Esophagus muscularis mucosa (tissue), 4 donors: Measurements from ENCODE around the gene EBF3. TPM values are rescaled to one million over a fixed set of nuclear protein-coding genes. Genes with fewer than 3 reads are reported as not detected.

ENCODE experiments used
- DNase-seq: peaks from one replicate; pipeline ENCODE4 v3.0.0-alpha.2; 2017; ENCODE audit errors: extremely low spot score
- H3K27ac ChIP-seq, 4 donors: fragments of 200-600 bp; sonication (generic); replicated peaks in 1 of 4; 1 replicate in 3 of 4; 2 replicates in 1 of 4; pipeline ENCODE4 v1.5.1; 2016 to 2019; ENCODE audit warnings: mild to moderate bottlenecking in 1 of 4
- H3K27me3 ChIP-seq, 4 donors: fragments of 200-600 bp; sonication (generic); one replicate each; pipeline versions ENCODE4 v1.5.1 to v1.6.0; 2016 to 2019
- H3K36me3 ChIP-seq, 4 donors: fragments of 200-600 bp; sonication (generic); one replicate each; pipeline ENCODE4 v1.5.1; 2016 to 2019
- H3K4me1 ChIP-seq, 4 donors: fragments of 200-600 bp; sonication (generic); one replicate each; pipeline ENCODE4 v1.5.1; 2016 to 2019
- H3K4me3 ChIP-seq, 4 donors: fragments of 200-600 bp; sonication (generic); 1 replicate in 2 of 4; 2 replicates in 2 of 4; pipeline ENCODE4 v1.5.1; 2016 to 2019; ENCODE audit warnings: mild to moderate bottlenecking in 4 of 4, moderate library complexity in 1 of 4
- H3K9me3 ChIP-seq, 4 donors: fragments of 200-600 bp; sonication (generic); 1 replicate in 3 of 4; 2 replicates in 1 of 4; pipeline ENCODE4 v1.5.1; 2016 to 2019
- EP300 ChIP-seq: sonication (generic); formaldehyde crosslinking; IDR thresholded peaks from one replicate; pipeline ENCODE4 v1.6.1; 2017; ENCODE audit warnings: antibody characterized with exemption
- POLR2A ChIP-seq: fragments of 450-650 bp; IDR thresholded peaks from one replicate; pipeline ENCODE4 v1.6.1; 2017; ENCODE audit warnings: antibody characterized with exemption, moderate library complexity, mild to moderate bottlenecking, low read depth
- POLR2AphosphoS5 ChIP-seq, 2 donors: sonication (generic); formaldehyde crosslinking; IDR thresholded peaks; one replicate each; pipeline ENCODE4 v1.6.1; 2017; ENCODE audit warnings: antibody characterized with exemption in 2 of 2
- WGBS: methylation state at CpG from one replicate; pipeline ENCODE4 v1.1.5; 2018; 5-methylcytosine and 5-hydroxymethylcytosine counted together
- intact Hi-C: fragments of 100-400 bp; cut with DNase I; formaldehyde crosslinking; loops from one replicate; pipeline ENCODE4 v1.15.1; 2023
- total RNA-seq, 4 donors: library from RNA; depleted of rRNA; stranded (reverse); fragments of >200 nt; gene quantifications; one replicate each; pipeline versions ENCODE4 v1.1.0 to v1.2.1, GENCODE V29; 2016
- TF ChIP-seq, protein P1 (sequence below), 3 experiments: fragments of 200-600 bp in 2 of 3; fragments of 450-650 bp in 1 of 3; sonication (generic) in 2 of 3; IDR thresholded peaks; one replicate each; pipeline ENCODE4 v1.5.1; 2017 to 2019; ENCODE audit warnings: antibody characterized with exemption in 3 of 3, mild to moderate bottlenecking in 2 of 3, moderate library complexity in 1 of 3

The EBF3 gene, protein sequence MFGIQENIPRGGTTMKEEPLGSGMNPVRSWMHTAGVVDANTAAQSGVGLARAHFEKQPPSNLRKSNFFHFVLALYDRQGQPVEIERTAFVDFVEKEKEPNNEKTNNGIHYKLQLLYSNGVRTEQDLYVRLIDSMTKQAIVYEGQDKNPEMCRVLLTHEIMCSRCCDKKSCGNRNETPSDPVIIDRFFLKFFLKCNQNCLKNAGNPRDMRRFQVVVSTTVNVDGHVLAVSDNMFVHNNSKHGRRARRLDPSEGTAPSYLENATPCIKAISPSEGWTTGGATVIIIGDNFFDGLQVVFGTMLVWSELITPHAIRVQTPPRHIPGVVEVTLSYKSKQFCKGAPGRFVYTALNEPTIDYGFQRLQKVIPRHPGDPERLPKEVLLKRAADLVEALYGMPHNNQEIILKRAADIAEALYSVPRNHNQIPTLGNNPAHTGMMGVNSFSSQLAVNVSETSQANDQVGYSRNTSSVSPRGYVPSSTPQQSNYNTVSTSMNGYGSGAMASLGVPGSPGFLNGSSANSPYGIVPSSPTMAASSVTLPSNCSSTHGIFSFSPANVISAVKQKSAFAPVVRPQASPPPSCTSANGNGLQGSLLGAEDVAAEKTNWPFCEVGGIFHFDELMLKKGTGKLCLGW
- total RNA-seq = 1 to 10 TPM; 2.9 to 7.3 (median 5.2) TPM

DNA sequence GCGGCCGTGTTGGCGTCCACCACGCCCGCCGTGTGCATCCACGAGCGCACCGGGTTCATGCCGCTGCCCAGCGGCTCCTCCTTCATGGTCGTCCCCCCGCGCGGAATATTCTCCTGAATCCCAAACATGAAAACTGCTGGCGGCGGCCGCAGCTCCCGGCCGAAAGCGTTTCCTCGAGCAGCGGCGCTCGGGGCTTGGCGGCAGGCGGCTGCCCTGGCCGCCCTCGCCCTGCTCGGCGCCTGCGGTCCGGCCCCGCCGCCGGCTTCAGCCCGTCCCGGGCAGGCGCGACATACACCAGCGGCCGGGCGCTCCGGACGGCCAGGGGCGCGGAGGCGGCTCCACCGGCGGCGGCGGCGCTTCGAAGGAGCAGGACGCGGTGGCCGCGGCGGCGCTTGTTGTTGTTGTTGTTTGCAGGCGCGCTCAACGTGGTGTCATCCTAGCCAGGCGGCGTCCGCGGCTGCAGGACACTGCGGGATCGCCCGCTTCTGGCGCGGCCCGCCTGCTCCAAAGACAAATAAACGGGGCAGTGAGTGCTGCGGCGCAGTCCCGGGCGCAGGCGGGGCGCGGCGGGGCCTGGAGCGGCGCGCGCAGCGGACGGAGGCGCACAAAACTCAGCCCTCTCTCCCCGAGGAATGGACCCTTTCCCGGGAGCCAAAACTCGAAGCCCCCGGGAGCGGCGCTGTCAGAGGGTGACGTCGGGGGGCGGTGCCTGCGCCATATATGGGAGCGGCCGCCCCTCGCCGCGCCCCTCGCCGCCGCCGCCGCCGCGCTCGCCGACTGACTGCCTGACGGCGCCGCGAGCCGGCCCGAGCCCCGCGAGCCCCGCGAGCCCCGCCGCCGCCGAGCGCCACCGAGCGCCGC lies at the start of gene EBF3:
TSS of gene EBF3 (minus strand) at position 634 of the 861 bp plus-strand sequence. CDS start at position 128, 506 bp downstream.
- Histone ChIP-seq H3K4me1 (peaks cover 14 to 69% (median 65%) of the 10 kb centered on the region in 4 donors), H3K9me3 (no peaks in the 10 kb centered on the region), H3K4me3 (peak within 1 kb of the TSS; percentile 58 to 69 (median 62)), H3K36me3 (no peaks in the 10 kb centered on the region), H3K27ac (peak within 1 kb of the TSS; percentile 71 to 81 (median 77)), H3K27me3 (peaks cover 7 to 99% (median 85%) of the 10 kb centered on the region in 4 donors)
- DNase-seq = no peak
- no peak for TF ChIP-seq EP300
- peak; percentile 70 to 71 for TF ChIP-seq POLR2AphosphoS5 (IDR thresholded peaks at IDR 0.05)
- TF ChIP-seq, protein P1, sequence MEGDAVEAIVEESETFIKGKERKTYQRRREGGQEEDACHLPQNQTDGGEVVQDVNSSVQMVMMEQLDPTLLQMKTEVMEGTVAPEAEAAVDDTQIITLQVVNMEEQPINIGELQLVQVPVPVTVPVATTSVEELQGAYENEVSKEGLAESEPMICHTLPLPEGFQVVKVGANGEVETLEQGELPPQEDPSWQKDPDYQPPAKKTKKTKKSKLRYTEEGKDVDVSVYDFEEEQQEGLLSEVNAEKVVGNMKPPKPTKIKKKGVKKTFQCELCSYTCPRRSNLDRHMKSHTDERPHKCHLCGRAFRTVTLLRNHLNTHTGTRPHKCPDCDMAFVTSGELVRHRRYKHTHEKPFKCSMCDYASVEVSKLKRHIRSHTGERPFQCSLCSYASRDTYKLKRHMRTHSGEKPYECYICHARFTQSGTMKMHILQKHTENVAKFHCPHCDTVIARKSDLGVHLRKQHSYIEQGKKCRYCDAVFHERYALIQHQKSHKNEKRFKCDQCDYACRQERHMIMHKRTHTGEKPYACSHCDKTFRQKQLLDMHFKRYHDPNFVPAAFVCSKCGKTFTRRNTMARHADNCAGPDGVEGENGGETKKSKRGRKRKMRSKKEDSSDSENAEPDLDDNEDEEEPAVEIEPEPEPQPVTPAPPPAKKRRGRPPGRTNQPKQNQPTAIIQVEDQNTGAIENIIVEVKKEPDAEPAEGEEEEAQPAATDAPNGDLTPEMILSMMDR (IDR thresholded peaks at IDR 0.05) = no peak
- TF ChIP-seq POLR2A = peak; percentile 24
- WGBS = under 1% methylated on average over 53 of the region's 131 CpGs
- intact Hi-C loops = no loop called here

DNA sequence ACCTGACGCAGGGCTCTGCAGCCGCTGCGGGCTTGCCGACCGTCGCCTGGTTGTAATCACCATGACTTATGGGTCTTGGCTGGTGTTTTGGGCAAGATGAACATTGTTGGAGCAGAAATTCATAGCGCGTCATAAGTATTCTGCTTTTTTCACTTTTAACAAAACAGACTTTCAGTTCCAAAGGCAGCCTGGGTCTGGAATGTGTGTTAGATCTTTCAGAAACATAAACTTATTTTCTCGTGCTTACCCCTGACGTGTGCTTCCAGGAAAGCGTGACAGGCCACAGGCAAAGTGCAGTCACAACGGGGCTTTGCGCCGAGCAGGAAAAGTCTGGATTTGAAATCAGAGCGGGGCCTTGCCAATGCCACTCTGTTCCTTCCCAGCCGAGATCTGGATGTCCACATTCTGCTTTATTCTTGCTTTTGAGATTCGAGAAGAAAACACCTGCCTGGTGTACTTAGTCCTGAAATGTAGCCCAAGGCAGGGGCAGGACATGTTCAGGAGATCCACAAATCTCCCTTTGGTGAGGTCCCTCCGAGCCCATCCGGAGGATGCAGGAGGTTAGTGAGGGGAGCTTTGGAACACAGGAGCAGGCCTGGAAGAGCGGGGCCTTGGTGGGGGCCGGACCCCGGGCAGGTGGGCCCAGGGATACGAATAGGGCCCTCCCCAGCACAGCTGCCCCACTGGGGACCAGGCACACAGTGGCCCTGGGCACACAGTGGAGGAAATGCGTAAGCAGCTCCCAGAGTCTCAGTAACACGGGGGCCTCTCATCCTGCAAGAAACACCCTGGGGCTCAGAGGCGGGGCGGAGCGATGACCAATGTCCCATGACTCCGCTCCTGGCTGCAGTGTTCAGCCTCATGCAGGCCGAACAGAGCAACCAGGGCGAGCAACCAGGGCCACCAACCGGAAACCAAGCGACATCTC lies 49.5 kb upstream of the EBF3 start:
- H3K9me3 ChIP-seq = no peaks in the 10 kb centered on the region
- no peak overlapping the region for H3K4me3 ChIP-seq
- H3K27ac ChIP-seq = no peak overlapping the region
- no peaks in the 10 kb centered on the region for H3K36me3 ChIP-seq
- intact Hi-C loops = no loop called here
- TF ChIP-seq, protein P1 (IDR thresholded peaks at IDR 0.05) = no peak
- TF ChIP-seq POLR2A = no peak
- no peak for TF ChIP-seq EP300
- TF ChIP-seq POLR2AphosphoS5 (IDR thresholded peaks at IDR 0.05) = no peak
- H3K4me1 ChIP-seq = no peaks in the 10 kb centered on the region
- 82% methylated on average over 29 of the region's 33 CpGs for WGBS
- DNase-seq = peak; percentile 77
- peaks cover 0 to 70% (median 0%) of the 10 kb centered on the region in 4 donors for H3K27me3 ChIP-seq

DNA sequence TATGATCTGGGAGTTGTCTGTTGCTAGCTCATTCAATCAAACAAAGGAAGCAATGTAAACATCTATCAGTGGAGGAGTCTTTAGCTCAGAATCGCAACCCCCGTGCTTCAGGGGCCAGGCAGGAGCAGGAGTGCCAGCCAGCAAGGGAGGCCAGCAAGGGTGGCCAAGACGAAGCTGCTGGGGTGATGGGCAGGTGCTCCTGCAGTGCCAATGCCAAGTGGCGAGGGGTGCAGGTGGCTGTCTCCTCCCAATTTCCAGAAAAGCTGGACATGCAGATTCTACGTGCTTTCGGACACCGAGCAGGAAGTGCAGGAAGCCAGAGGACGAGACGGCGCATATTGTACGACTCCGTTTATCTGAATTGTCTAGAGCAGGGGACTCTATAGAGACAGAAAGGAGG lies 48.1 kb upstream of the EBF3 start:
- H3K27ac ChIP-seq = no peak overlapping the region
- TF ChIP-seq, protein P1 (IDR thresholded peaks at IDR 0.05) = no peak
- TF ChIP-seq POLR2AphosphoS5 (IDR thresholded peaks at IDR 0.05) (no peak), POLR2A (no peak), EP300 (no peak)
- H3K4me3 ChIP-seq = no peak overlapping the region
- peaks cover 0 to 72% (median 0%) of the 10 kb centered on the region in 4 donors for H3K27me3 ChIP-seq
- H3K9me3 ChIP-seq = no peaks in the 10 kb centered on the region
- DNase-seq = peak; percentile 83
- H3K36me3 ChIP-seq = no peaks in the 10 kb centered on the region
- H3K4me1 ChIP-seq = no peaks in the 10 kb centered on the region
- WGBS = 55% methylated on average over 11 of the region's 12 CpGs
- intact Hi-C loops = no loop called here

DNA sequence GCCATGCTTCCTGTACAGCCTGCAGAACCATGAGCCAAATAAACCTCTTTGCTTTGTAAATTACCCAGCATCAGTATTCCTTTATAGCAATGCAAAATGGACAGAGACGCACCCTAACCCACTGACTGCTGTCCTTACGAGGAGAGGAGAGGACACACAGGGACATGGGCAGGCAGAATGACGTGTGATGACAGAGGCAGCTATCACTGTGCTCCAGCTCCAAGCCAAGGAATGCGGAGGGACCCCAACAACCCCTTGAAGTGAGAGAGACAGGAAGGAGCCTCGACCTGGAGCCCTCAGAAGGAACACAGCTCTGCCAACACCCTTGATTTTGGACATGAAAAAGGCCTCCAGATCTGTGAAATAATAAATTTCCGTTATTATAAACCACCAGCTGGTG lies 46.6 kb upstream of the EBF3 start:
- no peak overlapping the region for H3K4me3 ChIP-seq
- H3K27me3 ChIP-seq = peaks cover 0 to 67% (median 0%) of the 10 kb centered on the region in 4 donors
- H3K4me1 ChIP-seq = no peaks in the 10 kb centered on the region
- no peaks in the 10 kb centered on the region for H3K9me3 ChIP-seq
- no peaks in the 10 kb centered on the region for H3K36me3 ChIP-seq
- H3K27ac ChIP-seq = no peak overlapping the region
- DNase-seq = peak; percentile 89
- TF ChIP-seq, protein P1 (IDR thresholded peaks at IDR 0.05) = no peak
- TF ChIP-seq POLR2AphosphoS5 (IDR thresholded peaks at IDR 0.05) = no peak
- no peak for TF ChIP-seq POLR2A
- TF ChIP-seq EP300 = no peak
- intact Hi-C loops = no loop called here
- WGBS = 88% methylated on average over 6 of the region's 6 CpGs
